T-helper 17 cell (primary cell): Measurements from ENCODE around the gene LETM1. TPM values are rescaled to one million over a fixed set of nuclear protein-coding genes. Genes with fewer than 3 reads are reported as not detected.
A peak's percentile ranks its signal among the peaks of the same experiment; 100 is the strongest.

ENCODE experiments used
- ATAC-seq: fragments of 150-1000 bp; cut with Tn5 transposase; 2 replicates; pipeline ENCODE4 v1.10.0; 2021; ENCODE audit warnings: mild to moderate bottlenecking, moderate library complexity
- DNase-seq, 3 donors: peaks; one replicate each; pipeline versions ENCODE4 v3.0.0 to v3.0.0-alpha.2; 2020 to 2021
- H3K9me3 ChIP-seq: one replicate; pipeline ENCODE4 v1.7.0; 2013; ENCODE audit warnings: low read length, mild to moderate bottlenecking; ENCODE audit not compliant: control insufficient read depth, poor library complexity, severe bottlenecking
- H3K27ac Mint-ChIP-seq: one replicate; pipeline ENCODE4 v1.8.0; 2022; ENCODE audit warnings: mild to moderate bottlenecking, moderate library complexity, mixed read lengths
- H3K27me3 Mint-ChIP-seq: one replicate; pipeline ENCODE4 v1.8.0; 2022; ENCODE audit warnings: mixed read lengths
- H3K36me3 Mint-ChIP-seq: one replicate; pipeline ENCODE4 v1.8.0; 2022; ENCODE audit warnings: low read depth, mixed read lengths
- H3K4me1 Mint-ChIP-seq: one replicate; pipeline ENCODE4 v1.8.0; 2022; ENCODE audit warnings: mild to moderate bottlenecking, mixed read lengths
- H3K4me3 Mint-ChIP-seq: one replicate; pipeline ENCODE4 v1.8.0; 2022; ENCODE audit warnings: mild to moderate bottlenecking, moderate library complexity, mixed read lengths
- total RNA-seq, 4 donors: library from RNA in 2 of 4; stranded (reverse) in 2 of 4; gene quantifications; one replicate each; pipeline ENCODE4 v1.2.3 and lab custom pipeline; 2022 to 2026

The LETM1 gene
- total RNA-seq, 2 donors from 2014 or later = 34.4 to 41.4 TPM

DNA sequence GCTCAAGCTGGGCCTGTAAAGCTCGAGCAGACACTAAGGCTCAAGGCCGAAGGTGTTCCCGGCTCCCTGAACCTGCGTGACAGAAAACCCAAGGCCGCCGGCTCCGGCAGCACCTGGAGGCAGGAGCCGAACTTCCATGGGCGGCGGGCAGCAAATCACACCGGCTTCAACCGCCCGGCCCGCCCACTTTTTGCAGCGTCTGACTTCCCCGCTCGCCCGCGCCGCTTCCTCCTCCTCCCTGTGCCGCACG is 14.3 kb upstream of the LETM1 start:
- H3K27ac Mint-ChIP-seq = peak overlapping the region; percentile 95
- peak; percentile 77 for ATAC-seq

GRCh38 chr4:1869530-1870327 is 13.8 kb upstream of the LETM1 start:
- Mint-ChIP-seq H3K27me3 (no peaks in the 10 kb centered on the region), H3K27ac (peak overlapping the region; percentile 95), H3K36me3 (no peaks in the 10 kb centered on the region), H3K4me1 (peaks cover 25% of the 10 kb centered on the region), H3K4me3 (peak overlapping the region; percentile 88)
- peak; percentile 0 for ATAC-seq
- DNase-seq = no peak
- no peaks in the 10 kb centered on the region for H3K9me3 ChIP-seq

More for the DNA sequence above, 14.3 kb upstream of the LETM1 start:
- Mint-ChIP-seq H3K4me1 (peaks cover 26% of the 10 kb centered on the region), H3K4me3 (peak overlapping the region; percentile 88), H3K27me3 (no peaks in the 10 kb centered on the region), H3K36me3 (no peaks in the 10 kb centered on the region)
- peak; percentile 78 to 89 (median 87) for DNase-seq
- H3K9me3 ChIP-seq = no peaks in the 10 kb centered on the region

- H3K4me3 Mint-ChIP-seq = no peak overlapping the region
- peaks cover 17% of the 10 kb centered on the region for H3K4me1 Mint-ChIP-seq
- no peak overlapping the region for H3K27ac Mint-ChIP-seq
- H3K27me3 Mint-ChIP-seq = no peaks in the 10 kb centered on the region
- ATAC-seq (no peak), DNase-seq (no peak)
- no peaks in the 10 kb centered on the region for H3K36me3 Mint-ChIP-seq
- H3K9me3 ChIP-seq = no peaks in the 10 kb centered on the region
Measured at GRCh38 chr4:1868912-1869311, 13.0 kb upstream of the LETM1 start.

- Mint-ChIP-seq H3K27ac (no peak overlapping the region), H3K36me3 (no peaks in the 10 kb centered on the region), H3K4me3 (no peak overlapping the region)
Measured at GRCh38 chr4:1868293-1868692, 12.3 kb upstream of the LETM1 start.

DNA sequence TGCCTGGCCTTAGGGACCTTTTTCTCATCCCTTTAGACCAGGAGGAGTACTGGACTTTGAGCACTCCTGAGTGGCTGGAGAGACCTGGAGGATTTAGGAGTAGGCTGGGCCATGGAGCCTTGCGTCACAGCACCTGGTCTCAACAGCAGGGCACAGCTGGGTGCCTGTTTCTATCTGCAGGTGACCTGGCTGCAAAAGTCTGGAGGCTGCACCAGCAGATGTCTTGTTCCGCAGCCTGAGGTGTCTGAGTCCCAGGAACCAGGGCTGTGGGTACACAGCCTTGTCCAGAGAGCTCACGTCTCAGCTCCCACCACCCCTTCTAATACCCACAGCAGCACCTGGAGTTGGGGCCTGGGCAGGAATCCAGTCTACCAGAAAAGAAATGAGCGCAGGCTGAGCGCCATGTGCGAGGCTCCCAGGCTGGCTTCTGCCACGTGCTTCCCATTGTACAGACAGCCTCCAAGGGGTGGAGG is 10.3 kb upstream of the LETM1 start:
- H3K27ac Mint-ChIP-seq = no peak overlapping the region
- DNase-seq (no peak), ATAC-seq (no peak)
- H3K36me3 Mint-ChIP-seq = no peaks in the 10 kb centered on the region
- peaks cover 15% of the 10 kb centered on the region for H3K4me1 Mint-ChIP-seq
- no peaks in the 10 kb centered on the region for H3K9me3 ChIP-seq
- H3K27me3 Mint-ChIP-seq = no peaks in the 10 kb centered on the region
- no peak overlapping the region for H3K4me3 Mint-ChIP-seq

More at GRCh38 chr4:1868293-1868692, 12.3 kb upstream of the LETM1 start:
- DNase-seq (no peak), ATAC-seq (no peak)
- Mint-ChIP-seq H3K4me1 (peaks cover 15% of the 10 kb centered on the region), H3K27me3 (no peaks in the 10 kb centered on the region)
- H3K9me3 ChIP-seq = no peaks in the 10 kb centered on the region

DNA sequence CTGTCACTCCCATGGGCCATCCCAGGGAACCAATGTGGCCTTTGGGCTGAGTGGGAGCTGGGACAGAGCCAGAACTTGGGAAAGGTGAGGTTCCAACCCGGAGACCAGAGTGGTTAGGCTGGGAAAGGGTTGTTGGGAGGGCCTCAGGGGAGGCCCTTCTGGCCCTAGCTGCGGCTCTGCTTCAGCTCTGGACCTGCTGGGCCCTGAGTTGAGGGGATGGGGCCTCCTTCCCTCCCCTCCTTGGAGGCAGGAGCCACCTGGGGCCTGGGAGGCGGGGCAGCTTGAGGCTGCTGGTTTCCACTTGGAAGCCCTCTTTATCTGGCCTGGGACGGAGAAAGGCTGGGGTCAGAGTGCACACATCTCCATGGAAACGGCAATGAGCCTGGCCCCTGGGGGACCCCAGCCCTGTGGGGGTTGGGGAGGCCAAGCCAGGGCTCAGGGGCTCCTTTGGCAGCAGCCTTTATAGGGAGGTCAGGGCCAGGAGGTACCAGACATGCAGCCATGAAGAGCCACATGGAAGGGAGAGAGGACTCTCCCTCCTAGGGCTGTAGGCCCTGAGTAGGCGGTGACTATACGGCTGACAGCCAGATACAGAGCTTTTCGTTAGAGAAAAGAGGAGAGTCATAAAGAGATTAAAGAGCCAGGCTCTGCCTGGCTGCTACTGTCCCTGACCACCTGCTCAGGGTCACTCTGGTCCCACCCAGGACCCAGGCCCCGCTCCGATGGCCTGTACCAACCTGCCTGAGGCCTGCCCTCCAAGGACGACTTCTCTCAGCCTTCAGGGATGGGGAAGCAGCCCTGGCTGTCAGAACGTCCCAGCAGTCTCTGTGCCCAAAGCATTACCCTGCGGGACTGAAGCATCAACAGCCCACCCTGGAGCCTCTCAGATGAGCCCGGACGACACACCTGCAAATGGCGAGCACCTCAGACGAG is 8.4 kb upstream of the LETM1 start:
- Mint-ChIP-seq H3K4me3 (no peak overlapping the region), H3K36me3 (no peaks in the 10 kb centered on the region), H3K4me1 (peaks cover 9% of the 10 kb centered on the region), H3K27me3 (no peaks in the 10 kb centered on the region), H3K27ac (no peak overlapping the region)
- no peak for ATAC-seq
- DNase-seq = no peak
- H3K9me3 ChIP-seq = no peaks in the 10 kb centered on the region

DNA sequence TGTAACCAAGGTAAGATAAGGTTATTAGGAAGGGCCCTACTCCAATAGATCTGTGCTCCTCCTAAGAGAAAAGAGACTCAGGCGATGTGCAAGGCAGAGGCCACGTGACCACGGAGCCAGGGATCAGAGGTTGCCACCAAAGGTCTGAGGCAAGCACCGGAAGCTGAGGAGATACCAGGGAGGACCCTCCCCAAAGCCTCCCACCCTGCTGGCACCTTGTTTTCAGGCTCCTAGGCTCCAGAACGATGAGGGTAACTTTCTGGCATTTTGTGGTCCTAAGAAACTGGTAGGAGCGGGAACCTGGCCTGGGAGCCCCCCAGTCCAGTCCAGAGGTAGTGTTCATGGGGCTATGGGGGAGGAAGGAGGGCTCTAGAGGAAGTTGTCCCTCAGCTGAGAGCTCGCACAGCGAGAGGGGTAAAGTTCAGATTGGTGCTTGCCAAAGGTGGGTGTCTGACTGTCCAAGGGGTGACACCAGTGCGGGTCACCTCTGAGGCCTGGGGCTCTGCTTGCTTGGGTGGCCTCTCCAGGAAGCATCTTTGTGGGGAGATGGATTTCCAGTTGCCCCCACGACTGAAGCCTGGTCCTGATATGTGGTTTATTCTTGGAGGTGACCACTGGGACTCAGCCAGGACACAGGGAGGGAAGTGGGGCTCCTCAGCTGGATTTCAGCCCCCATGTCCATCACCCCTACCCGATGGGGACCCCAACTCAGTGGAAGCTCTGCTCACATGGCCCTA is 7.5 kb upstream of the LETM1 start:
- H3K27me3 Mint-ChIP-seq = no peaks in the 10 kb centered on the region
- H3K27ac Mint-ChIP-seq = peak overlapping the region; percentile 53
- peak overlapping the region; percentile 21 for H3K4me3 Mint-ChIP-seq
- no peaks in the 10 kb centered on the region for H3K9me3 ChIP-seq
- ATAC-seq (no peak), DNase-seq (no peak)
- H3K36me3 Mint-ChIP-seq = no peaks in the 10 kb centered on the region
- H3K4me1 Mint-ChIP-seq = peaks cover 9% of the 10 kb centered on the region

- DNase-seq (no peak), ATAC-seq (no peak)
- Mint-ChIP-seq H3K36me3 (no peaks in the 10 kb centered on the region), H3K27me3 (no peaks in the 10 kb centered on the region), H3K4me3 (peak overlapping the region; percentile 57), H3K27ac (peak overlapping the region; percentile 53), H3K4me1 (peaks cover 9% of the 10 kb centered on the region)
- H3K9me3 ChIP-seq = no peaks in the 10 kb centered on the region
Measured at GRCh38 chr4:1862961-1863296, 7.0 kb upstream of the LETM1 start.

GRCh38 chr4:1862055-1862911 is 6.3 kb upstream of the LETM1 start:
- H3K36me3 Mint-ChIP-seq = no peaks in the 10 kb centered on the region
- no peak for DNase-seq
- no peaks in the 10 kb centered on the region for H3K27me3 Mint-ChIP-seq
- H3K4me1 Mint-ChIP-seq = peaks cover 11% of the 10 kb centered on the region
- no peaks in the 10 kb centered on the region for H3K9me3 ChIP-seq
- H3K4me3 Mint-ChIP-seq = peak overlapping the region; percentile 73
- peak; percentile 47 for ATAC-seq
- peak overlapping the region; percentile 53 for H3K27ac Mint-ChIP-seq

GRCh38 chr4:1859389-1859753 is 3.4 kb upstream of the LETM1 start:
- no peaks in the 10 kb centered on the region for H3K36me3 Mint-ChIP-seq
- peaks cover 22% of the 10 kb centered on the region for H3K4me1 Mint-ChIP-seq
- H3K27me3 Mint-ChIP-seq = no peaks in the 10 kb centered on the region
- H3K9me3 ChIP-seq = no peaks in the 10 kb centered on the region
- ATAC-seq (no peak), DNase-seq (no peak)
- H3K27ac Mint-ChIP-seq = no peak overlapping the region
- peak overlapping the region; percentile 39 for H3K4me3 Mint-ChIP-seq

DNA sequence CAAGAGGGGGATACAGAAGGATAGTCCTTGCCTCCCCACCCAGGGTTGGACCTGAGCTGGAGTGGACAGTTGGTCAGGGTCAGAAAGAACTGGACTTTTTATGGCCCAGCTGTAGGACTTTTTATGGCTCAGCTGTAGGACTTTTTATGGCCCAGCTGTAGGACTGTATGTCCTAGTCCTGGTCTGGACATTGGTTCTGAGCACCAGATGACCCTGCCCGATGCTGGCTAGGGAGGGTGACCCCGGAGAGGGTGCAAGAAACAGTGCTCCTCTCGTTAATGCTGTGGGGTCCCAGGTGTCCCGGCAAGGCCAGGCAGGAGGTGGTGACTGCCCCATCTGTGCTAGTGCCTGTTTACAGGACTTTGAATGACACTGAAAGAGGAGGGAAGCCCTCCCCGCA is 2.0 kb upstream of the LETM1 start:
- H3K9me3 ChIP-seq = no peaks in the 10 kb centered on the region
- H3K27ac Mint-ChIP-seq = peak overlapping the region; percentile 80
- DNase-seq (no peak), ATAC-seq (no peak)
- H3K4me3 Mint-ChIP-seq = no peak overlapping the region
- H3K4me1 Mint-ChIP-seq = peaks cover 17% of the 10 kb centered on the region
- no peaks in the 10 kb centered on the region for H3K36me3 Mint-ChIP-seq
- H3K27me3 Mint-ChIP-seq = no peaks in the 10 kb centered on the region

GRCh38 chr4:1856943-1857699 is 1.2 kb upstream of the LETM1 start:
- no peaks in the 10 kb centered on the region for H3K27me3 Mint-ChIP-seq
- no peak for DNase-seq

More at GRCh38 chr4:1856943-1857699, 1.2 kb upstream of the LETM1 start:
- Mint-ChIP-seq H3K4me1 (peaks cover 17% of the 10 kb centered on the region), H3K27ac (no peak overlapping the region), H3K4me3 (peak overlapping the region; percentile 83), H3K36me3 (no peaks in the 10 kb centered on the region)
- ATAC-seq = no peak
- H3K9me3 ChIP-seq = no peaks in the 10 kb centered on the region
